Keratinocyte (primary cell): ENCODE results near the gene GRK3. TPM values are rescaled to one million over a fixed set of nuclear protein-coding genes. Genes with fewer than 3 reads are reported as not detected.

Experiments
- DNase-seq: peaks from one replicate; pipeline ENCODE4 v3.0.0-alpha.2; 2011; ENCODE audit warnings: low read depth, missing footprints, low spot score
- FAIRE-seq: peaks from 2 replicates; lab custom pipeline; 2011; peaks lifted over from hg19 to GRCh38; lab: Jason Lieb, UNC
- H2AFZ ChIP-seq: 2 replicates; pipeline ENCODE4 v1.6.0; 2012; ENCODE audit warnings: low read length, control low read depth, inconsistent platforms; ENCODE audit not compliant: control insufficient read depth
- H3K27ac ChIP-seq: 2 replicates; pipeline ENCODE4 v1.5.1; 2011; ENCODE audit warnings: low read length; ENCODE audit not compliant: control insufficient read depth, insufficient read depth
- H3K27me3 ChIP-seq: 3 replicates; pipeline ENCODE4 v1.6.0; 2011; ENCODE audit warnings: low read length; ENCODE audit not compliant: control insufficient read depth, insufficient read depth; ENCODE audit errors: extremely low read depth
- H3K36me3 ChIP-seq, 2 experiments: 2 replicates in 1 of 2; 3 replicates in 1 of 2; pipeline ENCODE4 v1.5.1; 2011; ENCODE audit warnings: low read length in 2 of 2, mild to moderate bottlenecking in 1 of 2; ENCODE audit not compliant: control insufficient read depth in 2 of 2, insufficient read depth in 2 of 2; ENCODE audit errors: extremely low read depth in 1 of 2
- H3K4me1 ChIP-seq: 3 replicates; pipeline ENCODE4 v1.5.1; 2011; ENCODE audit warnings: low read length; ENCODE audit not compliant: control insufficient read depth, insufficient read depth; ENCODE audit errors: extremely low read depth
- H3K4me2 ChIP-seq: 3 replicates; pipeline ENCODE4 v1.6.0; 2011; ENCODE audit warnings: low read depth, low read length; ENCODE audit not compliant: control insufficient read depth, insufficient read depth; ENCODE audit errors: extremely low read depth
- H3K4me3 ChIP-seq, 3 experiments: fragments of 200-600 bp in 1 of 3; sonication (generic) in 1 of 3; 2 replicates in 2 of 3; 3 replicates in 1 of 3; pipeline ENCODE4 v1.5.1; 2011 to 2016; ENCODE audit warnings: low read length in 3 of 3, mild to moderate bottlenecking in 3 of 3, control low read depth in 2 of 3, inconsistent platforms in 1 of 3, low read depth in 1 of 3, mixed read lengths in 1 of 3, mixed run types in 1 of 3, moderate library complexity in 1 of 3; ENCODE audit not compliant: control insufficient read depth in 2 of 3, insufficient read depth in 2 of 3; ENCODE audit errors: extremely low read depth in 1 of 3
- H3K79me2 ChIP-seq: 2 replicates; pipeline ENCODE4 v1.6.0; 2012; ENCODE audit warnings: low read length; ENCODE audit not compliant: control insufficient read depth, insufficient read depth
- H3K9ac ChIP-seq: 3 replicates; pipeline ENCODE4 v1.6.0; 2011; ENCODE audit warnings: low read length; ENCODE audit not compliant: control insufficient read depth, insufficient read depth; ENCODE audit errors: extremely low read depth
- H3K9me1 ChIP-seq: 3 replicates; pipeline ENCODE4 v1.6.0; 2011; ENCODE audit warnings: low read length; ENCODE audit not compliant: control insufficient read depth, insufficient read depth; ENCODE audit errors: extremely low read depth
- H3K9me3 ChIP-seq: 2 replicates; pipeline ENCODE4 v1.5.1; 2012; ENCODE audit warnings: low read depth, low read length; ENCODE audit not compliant: control insufficient read depth
- H4K20me1 ChIP-seq: 3 replicates; pipeline ENCODE4 v1.6.0; 2011; ENCODE audit warnings: low read length; ENCODE audit not compliant: control insufficient read depth, insufficient read depth; ENCODE audit errors: extremely low read depth
- EZH2 ChIP-seq: IDR thresholded peaks from one replicate; pipeline ENCODE4 v1.6.1; 2012; ENCODE audit warnings: inconsistent platforms, mild to moderate bottlenecking, low read length, moderate library complexity
- dilution Hi-C: fragments of 300-500 bp; cut with MboI; formaldehyde crosslinking; loops from one replicate; pipeline ENCODE4 v1.7.0; 2020; ENCODE audit warnings: low sequenced_read_pairs; ENCODE audit not compliant: extremely low pct_ligation_motif_present
- polyA plus RNA-seq, 5 experiments: library from polyadenylated mRNA; depleted of rRNA in 3 of 5; stranded (reverse) in 3 of 5; stranded (forward) in 1 of 5; unstranded in 1 of 5; fragments of >200 nt; gene quantifications; 1 replicate in 1 of 5; 2 replicates in 3 of 5; 3 replicates in 1 of 5; pipeline versions ENCODE4 v1.2.1 to v1.2.3, GENCODE V29; 2011 to 2012; ENCODE audit warnings: missing spikeins in 2 of 5, low read depth in 1 of 5, low replicate concordance in 1 of 5
- TF ChIP-seq, protein P1 (sequence below), 3 experiments: IDR thresholded peaks in 1 of 3; conservative IDR thresholded peaks in 1 of 3; optimal IDR thresholded peaks in 1 of 3; 2 replicates in 2 of 3; 3 replicates in 1 of 3; pipeline versions ENCODE3 to v1.5.1; 2011; ENCODE audit warnings: low read length in 3 of 3, mild to moderate bottlenecking in 3 of 3, moderate library complexity in 2 of 3, control low read depth in 1 of 3, inconsistent platforms in 1 of 3; ENCODE audit not compliant: insufficient read depth in 2 of 3; ENCODE audit errors: extremely low read depth in 1 of 3

Gene GRK3
- polyA plus RNA-seq, 1 donor (not counting 4 experiments of a cell fraction or from before 2014, with no cell fraction given) = 8.1 TPM

DNA sequence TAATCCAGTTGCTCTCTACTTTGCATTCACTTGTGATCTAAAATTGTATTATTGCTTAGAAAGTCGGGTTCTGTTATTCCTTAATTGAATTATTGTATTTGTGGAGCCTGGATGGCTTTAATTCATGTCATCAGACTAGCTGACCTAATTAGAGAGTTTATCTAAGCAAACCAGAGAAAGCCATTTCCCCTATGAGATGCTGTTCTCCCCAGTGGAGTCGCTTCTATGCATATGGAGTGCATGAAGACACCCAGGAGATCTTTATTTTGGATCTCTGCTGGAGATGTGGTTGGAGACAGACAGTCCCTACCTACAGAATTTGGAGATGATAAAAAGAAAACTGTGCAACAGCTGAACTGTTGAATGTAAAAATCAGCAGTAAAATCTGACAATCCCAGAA is 132.3 kb downstream of the GRK3 start:
- Histone ChIP-seq H2AFZ (no peak overlapping the region), H3K27me3 (no peaks in the 10 kb centered on the region), H3K4me1 (no peaks in the 10 kb centered on the region), H3K4me3 (no peak overlapping the region), H3K4me2 (no peak overlapping the region), H3K9me1 (no peaks in the 10 kb centered on the region), H4K20me1 (no peaks in the 10 kb centered on the region), H3K27ac (no peak overlapping the region), H3K9ac (no peak overlapping the region), H3K9me3 (no peaks in the 10 kb centered on the region), H3K79me2 (no peaks in the 10 kb centered on the region), H3K36me3 (peaks cover 0 to 3% of the 10 kb centered on the region in 2 experiments)
- DNase-seq (no peak), FAIRE-seq (no peak)
- TF ChIP-seq EZH2 = no peak
- TF ChIP-seq, protein P1, sequence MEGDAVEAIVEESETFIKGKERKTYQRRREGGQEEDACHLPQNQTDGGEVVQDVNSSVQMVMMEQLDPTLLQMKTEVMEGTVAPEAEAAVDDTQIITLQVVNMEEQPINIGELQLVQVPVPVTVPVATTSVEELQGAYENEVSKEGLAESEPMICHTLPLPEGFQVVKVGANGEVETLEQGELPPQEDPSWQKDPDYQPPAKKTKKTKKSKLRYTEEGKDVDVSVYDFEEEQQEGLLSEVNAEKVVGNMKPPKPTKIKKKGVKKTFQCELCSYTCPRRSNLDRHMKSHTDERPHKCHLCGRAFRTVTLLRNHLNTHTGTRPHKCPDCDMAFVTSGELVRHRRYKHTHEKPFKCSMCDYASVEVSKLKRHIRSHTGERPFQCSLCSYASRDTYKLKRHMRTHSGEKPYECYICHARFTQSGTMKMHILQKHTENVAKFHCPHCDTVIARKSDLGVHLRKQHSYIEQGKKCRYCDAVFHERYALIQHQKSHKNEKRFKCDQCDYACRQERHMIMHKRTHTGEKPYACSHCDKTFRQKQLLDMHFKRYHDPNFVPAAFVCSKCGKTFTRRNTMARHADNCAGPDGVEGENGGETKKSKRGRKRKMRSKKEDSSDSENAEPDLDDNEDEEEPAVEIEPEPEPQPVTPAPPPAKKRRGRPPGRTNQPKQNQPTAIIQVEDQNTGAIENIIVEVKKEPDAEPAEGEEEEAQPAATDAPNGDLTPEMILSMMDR (optimal IDR thresholded peaks at IDR 0.05 in 1 of 3, IDR thresholded peaks at IDR 0.05 in 1 of 3, conservative IDR thresholded peaks at IDR 0.05 in 1 of 3; ENCODE audit: extremely low read depth in 1 of 3, insufficient read depth in 2 of 3, low read length in 3 of 3) = no peak
- dilution Hi-C loops = no loop called here

DNA sequence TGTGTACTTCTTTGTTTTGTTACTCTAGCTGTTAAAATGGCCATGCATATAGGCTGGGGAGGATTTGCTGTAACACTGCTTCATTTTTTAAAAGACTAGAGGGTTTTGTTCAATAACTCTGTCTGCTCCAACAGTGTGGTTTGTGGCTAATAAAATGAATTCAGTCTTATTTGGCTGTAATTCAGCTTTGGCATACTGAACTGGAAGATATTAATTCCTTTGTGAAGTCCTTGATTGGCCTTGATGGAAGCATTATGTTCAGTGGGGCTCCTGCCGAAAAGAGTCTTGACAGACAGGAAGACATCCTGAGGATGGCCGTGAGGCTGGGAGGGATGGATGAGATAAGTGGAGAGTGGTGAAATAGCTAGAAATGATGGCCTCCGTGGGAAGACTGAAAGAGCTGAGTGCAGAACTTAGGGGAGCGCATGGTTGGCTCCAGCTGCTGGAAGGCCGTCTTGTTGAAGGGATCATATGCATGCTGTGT is 132.7 kb downstream of the GRK3 start:
- no peaks in the 10 kb centered on the region for H4K20me1 ChIP-seq
- no peak overlapping the region for H3K4me3 ChIP-seq
- H3K9me1 ChIP-seq = no peaks in the 10 kb centered on the region
- no peak overlapping the region for H3K27ac ChIP-seq
- H3K9ac ChIP-seq = no peak overlapping the region
- H3K79me2 ChIP-seq = no peaks in the 10 kb centered on the region
- H3K27me3 ChIP-seq = no peaks in the 10 kb centered on the region
- no peak for TF ChIP-seq EZH2
- TF ChIP-seq, protein P1 (optimal IDR thresholded peaks at IDR 0.05 in 1 of 3, IDR thresholded peaks at IDR 0.05 in 1 of 3, conservative IDR thresholded peaks at IDR 0.05 in 1 of 3; ENCODE audit: extremely low read depth in 1 of 3, insufficient read depth in 2 of 3, low read length in 3 of 3) = no peak
- no peak for DNase-seq
- no peak overlapping the region for H3K4me2 ChIP-seq
- H3K9me3 ChIP-seq = no peaks in the 10 kb centered on the region
- H2AFZ ChIP-seq = no peak overlapping the region
- H3K36me3 ChIP-seq = peaks cover 0 to 3% of the 10 kb centered on the region in 2 experiments
- FAIRE-seq = no peak
- H3K4me1 ChIP-seq = no peaks in the 10 kb centered on the region
- dilution Hi-C loops = no loop called here
